ENCODE measurements around the gene RGS6.
A peak's percentile ranks its signal among the peaks of the same experiment; 100 is the strongest.

RGS6 gene

GRCh38 chr14:72089625-72090024, 157.4 kb downstream of the RGS6 start:
- no peak for DNase-seq

GRCh38 chr14:72094844-72095582, 162.8 kb downstream of the RGS6 start:
- no peak for DNase-seq

- no peak for DNase-seq
These were observed 165.0 kb downstream of the RGS6 start for GRCh38 chr14:72097173-72097783.

- no peak for DNase-seq
These were observed 166.0 kb downstream of the RGS6 start for GRCh38 chr14:72098210-72098609.

GRCh38 chr14:72099566-72099965, 167.3 kb downstream of the RGS6 start:
- DNase-seq, result no peak

- peak; percentile 62 to 77 (median 68) for DNase-seq
These were observed 171.9 kb downstream of the RGS6 start for GRCh38 chr14:72104011-72104613.

- DNase-seq, result no peak
These were observed 179.7 kb downstream of the RGS6 start for GRCh38 chr14:72111911-72112310.

GRCh38 chr14:72118841-72119240, 186.6 kb downstream of the RGS6 start:
- DNase-seq, result no peak

GRCh38 chr14:72120315-72120714, 188.1 kb downstream of the RGS6 start:
- no peak for DNase-seq

GRCh38 chr14:72123755-72124154, 191.5 kb downstream of the RGS6 start:
- no peak for DNase-seq

GRCh38 chr14:72124171-72124570, 191.9 kb downstream of the RGS6 start:
- DNase-seq, result no peak

- no peak for DNase-seq
These were observed 193.9 kb downstream of the RGS6 start for GRCh38 chr14:72126091-72126490.

GRCh38 chr14:72126561-72126960, 194.3 kb downstream of the RGS6 start:
- DNase-seq, result no peak

GRCh38 chr14:72128629-72129028, 196.4 kb downstream of the RGS6 start:
- peak in 1 of 3 donors; percentile 10 for DNase-seq

- DNase-seq, result no peak
These were observed 197.1 kb downstream of the RGS6 start for GRCh38 chr14:72129291-72129690.

- DNase-seq, result no peak
These were observed 208.9 kb downstream of the RGS6 start for GRCh38 chr14:72141084-72141483.

GRCh38 chr14:72142328-72142727, 210.1 kb downstream of the RGS6 start:
- no peak for DNase-seq

- no peak for DNase-seq
These were observed 214.0 kb downstream of the RGS6 start for GRCh38 chr14:72146241-72146640.

- DNase-seq, result peak in 2 of 3 donors; percentile 10 to 38
These were observed 222.6 kb downstream of the RGS6 start for GRCh38 chr14:72154645-72155378.

GRCh38 chr14:72155379-72155993, 223.3 kb downstream of the RGS6 start:
- peak; percentile 41 to 83 (median 58) for DNase-seq

GRCh38 chr14:72164420-72165228, 232.4 kb downstream of the RGS6 start:
- DNase-seq, result peak; percentile 69 to 89 (median 79)

- no peak for DNase-seq
These were observed 233.0 kb downstream of the RGS6 start for GRCh38 chr14:72165229-72165698.
